A549 (cell line): ENCODE results near the gene ELOVL5.

ENCODE experiments used
- EP300 ChIP-seq, 2 experiments: fragments of >200 bp; sonication (Bioruptor Twin); formaldehyde crosslinking; IDR thresholded peaks; 2 replicates in 1 of 2; 3 replicates in 1 of 2; pipeline ENCODE4 v1.6.1; 2016 to 2017
- HEYL ChIP-seq: fragments of 250-450 bp; sonication (Bioruptor Pico); IDR thresholded peaks from 2 replicates; pipeline ENCODE4 v1.8.0; 2021; ENCODE audit warnings: mild to moderate bottlenecking, moderate library complexity
- POLR2A ChIP-seq: IDR thresholded peaks from 2 replicates; pipeline ENCODE4 v1.6.1; 2012; ENCODE audit warnings: mild to moderate bottlenecking, low read length
- RAD21 ChIP-seq, 2 experiments: fragments of >200 bp in 1 of 2; sonication (Bioruptor Twin) in 1 of 2; formaldehyde crosslinking in 1 of 2; IDR thresholded peaks in 1 of 2; conservative IDR thresholded peaks in 1 of 2; 2 replicates in 1 of 2; 3 replicates in 1 of 2; pipeline ENCODE4 v1.6.1; 2012 to 2018; ENCODE audit warnings: inconsistent platforms in 1 of 2
- RARB ChIP-seq: fragments of 250-450 bp; sonication (Bioruptor Pico); IDR thresholded peaks from 2 replicates; pipeline ENCODE4 v1.8.0; 2021; ENCODE audit warnings: mild to moderate bottlenecking, moderate library complexity
- TF ChIP-seq, protein P1 (sequence below): fragments of >200 bp; sonication (Bioruptor Twin); formaldehyde crosslinking; IDR thresholded peaks from 3 replicates; pipeline ENCODE4 v1.5.1; 2016

- TF ChIP-seq POLR2A (no peak), HEYL (CRISPR knock-in tag) (no peak), EP300 (IDR thresholded peaks at IDR 0.05) (no peak), RAD21 (conservative IDR thresholded peaks at IDR 0.05 in 1 of 2, IDR thresholded peaks at IDR 0.05 in 1 of 2) (no peak), RARB (no peak)
- TF ChIP-seq, protein P1, sequence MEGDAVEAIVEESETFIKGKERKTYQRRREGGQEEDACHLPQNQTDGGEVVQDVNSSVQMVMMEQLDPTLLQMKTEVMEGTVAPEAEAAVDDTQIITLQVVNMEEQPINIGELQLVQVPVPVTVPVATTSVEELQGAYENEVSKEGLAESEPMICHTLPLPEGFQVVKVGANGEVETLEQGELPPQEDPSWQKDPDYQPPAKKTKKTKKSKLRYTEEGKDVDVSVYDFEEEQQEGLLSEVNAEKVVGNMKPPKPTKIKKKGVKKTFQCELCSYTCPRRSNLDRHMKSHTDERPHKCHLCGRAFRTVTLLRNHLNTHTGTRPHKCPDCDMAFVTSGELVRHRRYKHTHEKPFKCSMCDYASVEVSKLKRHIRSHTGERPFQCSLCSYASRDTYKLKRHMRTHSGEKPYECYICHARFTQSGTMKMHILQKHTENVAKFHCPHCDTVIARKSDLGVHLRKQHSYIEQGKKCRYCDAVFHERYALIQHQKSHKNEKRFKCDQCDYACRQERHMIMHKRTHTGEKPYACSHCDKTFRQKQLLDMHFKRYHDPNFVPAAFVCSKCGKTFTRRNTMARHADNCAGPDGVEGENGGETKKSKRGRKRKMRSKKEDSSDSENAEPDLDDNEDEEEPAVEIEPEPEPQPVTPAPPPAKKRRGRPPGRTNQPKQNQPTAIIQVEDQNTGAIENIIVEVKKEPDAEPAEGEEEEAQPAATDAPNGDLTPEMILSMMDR: no peak
These were observed 27.1 kb upstream of the ELOVL5 start for GRCh38 chr6:53375847-53376246.
